GM20431 (cell line): ENCODE results near the gene PPIP5K1.

Source experiments
- in situ Hi-C: fragments of 300-500 bp; cut with MseI, MboI; formaldehyde crosslinking; loops from one replicate; pipeline ENCODE4 v1.15.0; 2020; ENCODE audit warnings: low sequenced_read_pairs; ENCODE audit not compliant: unreplicated experiment

Gene PPIP5K1

DNA sequence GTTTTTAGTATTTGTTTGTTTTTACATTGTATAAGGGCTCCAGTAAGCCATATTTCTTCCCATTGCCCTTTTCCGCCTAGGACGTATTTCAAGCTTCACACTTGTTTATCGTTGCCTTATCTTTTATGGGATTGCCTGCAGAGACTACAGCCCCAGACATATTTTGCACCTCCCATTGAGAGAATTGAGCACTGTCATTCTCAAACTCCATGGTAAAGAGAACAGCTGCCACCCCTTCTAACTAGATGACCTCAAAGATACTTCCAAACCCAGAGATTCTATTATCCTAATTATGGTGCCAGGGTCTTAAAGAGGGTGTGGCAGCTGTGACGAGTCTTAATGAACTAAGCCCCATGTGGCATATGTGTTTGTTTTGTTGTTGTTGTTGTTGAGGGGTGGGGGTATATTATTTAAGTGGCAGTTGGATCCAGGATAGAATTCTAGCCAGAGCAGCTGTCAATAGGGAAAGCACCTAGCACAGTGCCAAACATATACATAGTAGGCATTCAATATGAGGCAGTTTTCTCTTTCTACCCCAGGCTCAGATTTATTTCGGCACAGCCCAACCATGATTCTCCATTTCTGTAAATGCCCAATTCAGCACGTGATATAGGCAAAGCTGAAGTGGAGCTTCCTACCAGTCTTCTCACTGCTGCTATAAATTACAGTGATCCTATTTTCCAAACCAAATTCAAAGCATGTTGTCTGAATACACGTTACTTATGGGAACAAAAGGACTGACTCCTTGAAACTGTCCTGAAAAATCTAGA lies 96.1 kb downstream of the PPIP5K1 start:
- in situ Hi-C loops, result no loop called here

- in situ Hi-C loops, result no loop called here
Observed at GRCh38 chr15:43492673-43493601, 97.1 kb downstream of the PPIP5K1 start, which contains the start of gene TP53BP1. TP53BP1 (minus strand) TSS chr15:43493156; CDS start chr15:43493043, 113 bp downstream.

DNA sequence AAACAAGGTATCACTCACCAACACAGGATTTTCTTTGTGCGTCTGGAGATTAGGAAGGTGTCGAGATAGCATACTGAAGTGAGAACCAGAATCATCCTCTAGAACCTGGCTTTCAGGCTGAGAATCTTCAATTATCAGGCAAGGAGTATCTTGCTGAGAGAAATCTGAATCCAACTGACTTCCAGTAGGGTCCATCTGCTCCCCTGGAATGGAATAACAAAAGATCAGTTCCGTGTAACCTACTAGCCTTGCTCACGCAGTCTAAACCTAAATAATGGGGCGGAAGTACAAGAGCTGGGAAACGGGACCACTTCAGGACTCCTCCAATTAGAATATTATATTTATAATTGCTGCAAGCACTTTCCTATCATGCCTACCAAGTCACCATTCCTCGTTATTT lies 97.7 kb downstream of the PPIP5K1 start:
- in situ Hi-C loops, result no loop called here

DNA sequence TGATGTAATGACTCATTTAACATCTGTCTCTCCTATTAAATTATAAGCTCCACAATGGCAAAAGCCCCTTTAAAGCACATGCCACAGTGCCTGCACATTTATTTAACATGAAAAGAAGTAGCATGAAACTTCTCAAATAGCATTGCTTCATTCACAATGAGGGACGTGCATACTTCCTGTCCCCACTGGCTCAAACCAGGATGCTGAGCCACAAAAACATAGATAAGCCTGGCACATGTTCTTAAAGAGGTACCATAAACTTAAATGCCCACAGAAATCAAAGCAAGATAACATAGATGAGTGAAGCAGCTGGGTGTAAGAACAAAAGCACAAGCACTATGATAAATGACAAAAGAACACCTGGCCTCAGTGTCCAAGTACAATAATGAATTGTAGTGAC lies 100.8 kb downstream of the PPIP5K1 start:
- in situ Hi-C loops, result no loop called here

- in situ Hi-C loops, result no loop called here
Observed at GRCh38 chr15:43488790-43489189, 101.2 kb downstream of the PPIP5K1 start.

- in situ Hi-C loops, result no loop called here
Observed at GRCh38 chr15:43487271-43487895, 102.6 kb downstream of the PPIP5K1 start.

DNA sequence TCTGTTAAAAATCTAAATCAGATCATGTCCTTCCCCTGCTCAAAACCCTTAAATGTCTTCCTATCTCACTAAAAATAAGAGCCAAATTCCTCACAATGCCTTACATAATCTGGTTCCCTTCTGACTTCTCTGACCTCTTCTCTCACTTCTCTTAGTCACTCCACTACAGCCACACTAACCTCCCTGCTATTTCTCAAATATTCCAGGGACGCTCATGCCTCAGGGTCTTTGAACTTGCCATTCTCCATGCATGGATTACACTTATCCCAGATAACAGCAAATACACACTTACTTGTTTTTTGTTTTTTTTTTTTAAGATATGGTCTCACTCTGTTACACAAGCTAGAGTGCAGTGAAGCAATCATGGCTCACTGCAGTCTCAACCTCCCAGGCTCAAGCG lies 105.6 kb downstream of the PPIP5K1 start:
- in situ Hi-C loops, result no loop called here
